ENCODE measurements around the gene HCST. TPM values are rescaled to one million over a fixed set of nuclear protein-coding genes. Genes with fewer than 3 reads are reported as not detected.
"Not testable (repeated sequence)": the region's sequence is repeated elsewhere in the genome, so short reads cannot be mapped to it uniquely, and the experiment has no call there.

The HCST gene
- total RNA-seq, 1 donor from 2014 or later = not detected

- no peak for DNase-seq (ENCODE audit: low read depth)
- TF ChIP-seq, protein P1, sequence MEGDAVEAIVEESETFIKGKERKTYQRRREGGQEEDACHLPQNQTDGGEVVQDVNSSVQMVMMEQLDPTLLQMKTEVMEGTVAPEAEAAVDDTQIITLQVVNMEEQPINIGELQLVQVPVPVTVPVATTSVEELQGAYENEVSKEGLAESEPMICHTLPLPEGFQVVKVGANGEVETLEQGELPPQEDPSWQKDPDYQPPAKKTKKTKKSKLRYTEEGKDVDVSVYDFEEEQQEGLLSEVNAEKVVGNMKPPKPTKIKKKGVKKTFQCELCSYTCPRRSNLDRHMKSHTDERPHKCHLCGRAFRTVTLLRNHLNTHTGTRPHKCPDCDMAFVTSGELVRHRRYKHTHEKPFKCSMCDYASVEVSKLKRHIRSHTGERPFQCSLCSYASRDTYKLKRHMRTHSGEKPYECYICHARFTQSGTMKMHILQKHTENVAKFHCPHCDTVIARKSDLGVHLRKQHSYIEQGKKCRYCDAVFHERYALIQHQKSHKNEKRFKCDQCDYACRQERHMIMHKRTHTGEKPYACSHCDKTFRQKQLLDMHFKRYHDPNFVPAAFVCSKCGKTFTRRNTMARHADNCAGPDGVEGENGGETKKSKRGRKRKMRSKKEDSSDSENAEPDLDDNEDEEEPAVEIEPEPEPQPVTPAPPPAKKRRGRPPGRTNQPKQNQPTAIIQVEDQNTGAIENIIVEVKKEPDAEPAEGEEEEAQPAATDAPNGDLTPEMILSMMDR (conservative IDR thresholded peaks at IDR 0.05; ENCODE audit: low read depth, low read length) = no peak
- no peak overlapping the region for H3K4me3 ChIP-seq (ENCODE audit: low read depth, low read length)
Measured at GRCh38 chr19:35905178-35905727, 2.9 kb downstream of the HCST start.

GRCh38 chr19:35907377-35907745 is 5.0 kb downstream of the HCST start:
- H3K4me3 ChIP-seq (ENCODE audit: low read depth, low read length) = no peak overlapping the region
- DNase-seq (ENCODE audit: low read depth) = no peak
- TF ChIP-seq, protein P1 (conservative IDR thresholded peaks at IDR 0.05; ENCODE audit: low read depth, low read length) = no peak

- DNase-seq (ENCODE audit: low read depth) = no peak
- TF ChIP-seq, protein P1 (conservative IDR thresholded peaks at IDR 0.05; ENCODE audit: low read depth, low read length) = no peak
- H3K4me3 ChIP-seq (ENCODE audit: low read depth, low read length) = no peak within 1 kb of the TSS
Measured at GRCh38 chr19:35908010-35908441, 5.7 kb downstream of the HCST start, which contains the start of gene TYROBP. Gene TYROBP, minus strand, starts transcription at chr19:35908295. Its CDS starts 67 bp downstream, at chr19:35908228.

- DNase-seq (ENCODE audit: low read depth) = no peak
- H3K4me3 ChIP-seq (ENCODE audit: low read depth, low read length) = no peak overlapping the region
- TF ChIP-seq, protein P1 (conservative IDR thresholded peaks at IDR 0.05; ENCODE audit: low read depth, low read length) = no peak
Measured at GRCh38 chr19:35908973-35909683, 6.8 kb downstream of the HCST start.

DNA sequence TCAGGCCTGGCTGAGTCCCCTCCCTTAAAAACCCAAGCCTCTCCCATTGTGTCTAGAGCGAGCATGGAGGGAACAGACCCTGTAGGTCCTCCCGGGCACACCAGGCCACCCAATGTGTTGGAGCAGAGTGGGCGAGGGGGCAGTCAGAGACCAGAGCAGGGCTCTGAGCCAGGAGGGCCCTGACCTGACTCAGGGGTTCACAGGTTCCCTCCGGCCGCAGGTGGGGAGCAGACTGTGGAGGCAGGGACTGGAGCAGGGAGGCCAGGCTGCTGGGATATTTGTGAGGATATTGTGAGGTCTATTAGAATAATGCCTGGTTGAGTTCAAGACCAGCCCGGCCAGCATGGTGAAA is 7.3 kb downstream of the HCST start:
- no peak for DNase-seq (ENCODE audit: low read depth)
- TF ChIP-seq, protein P1 (conservative IDR thresholded peaks at IDR 0.05; ENCODE audit: low read depth, low read length) = no peak
- no peak overlapping the region for H3K4me3 ChIP-seq (ENCODE audit: low read depth, low read length)

- H3K4me3 ChIP-seq (ENCODE audit: low read depth, low read length); DNase-seq (ENCODE audit: low read depth): not testable (repeated sequence)
Measured at GRCh38 chr19:35910355-35910754, 8.0 kb downstream of the HCST start.

DNA sequence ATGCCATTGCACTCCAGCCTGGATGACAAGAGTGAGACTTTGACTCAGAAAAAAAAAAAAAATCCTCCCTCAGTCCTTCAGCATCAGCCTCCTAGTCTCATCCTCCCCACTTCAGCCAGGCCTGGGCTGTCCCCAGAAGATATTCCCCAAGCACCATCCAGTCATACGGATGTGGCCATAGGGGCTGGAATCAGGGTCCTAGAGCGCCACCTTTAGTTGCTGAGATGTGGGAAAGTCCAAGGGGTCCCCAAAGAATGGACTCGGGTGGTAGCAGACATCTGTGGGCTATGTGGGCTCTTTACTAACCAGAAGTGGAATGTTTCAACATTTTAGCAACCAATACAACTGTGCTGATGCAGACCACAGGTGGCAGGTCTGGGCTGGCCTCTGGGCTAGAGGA is 8.8 kb downstream of the HCST start:
- no peak for DNase-seq (ENCODE audit: low read depth)
- TF ChIP-seq, protein P1 (conservative IDR thresholded peaks at IDR 0.05; ENCODE audit: low read depth, low read length) = no peak
- H3K4me3 ChIP-seq (ENCODE audit: low read depth, low read length) = no peak overlapping the region
